Hematopoietic multipotent progenitor cell treated with erythropoietin and hydrocortisone succinate and interleukin-3 and kit ligand, for 15 days (in vitro differentiated cells): ENCODE measurements around the gene ITPR2.
"Not testable (repeated sequence)": the region's sequence is repeated elsewhere in the genome, so short reads cannot be mapped to it uniquely, and the experiment has no call there.

ENCODE experiments used
- DNase-seq: peaks from one replicate; pipeline ENCODE4 v3.0.0-alpha.2; 2015; ENCODE audit warnings: low spot score

ITPR2 gene

GRCh38 chr12:26557326-26557725 is 275.7 kb downstream of the ITPR2 start:
- no peak for DNase-seq

- DNase-seq: no peak
Measured at GRCh38 chr12:26556916-26557315, 276.1 kb downstream of the ITPR2 start.

GRCh38 chr12:26555139-26555538 is 277.9 kb downstream of the ITPR2 start:
- no peak for DNase-seq

- DNase-seq: no peak
Measured at GRCh38 chr12:26554332-26554731, 278.7 kb downstream of the ITPR2 start.

GRCh38 chr12:26551385-26551784 is 281.6 kb downstream of the ITPR2 start:
- no peak for DNase-seq

GRCh38 chr12:26548227-26548626 is 284.8 kb downstream of the ITPR2 start:
- no peak for DNase-seq

- DNase-seq: no peak
Measured at GRCh38 chr12:26546535-26547314, 286.3 kb downstream of the ITPR2 start.

- no peak for DNase-seq
Measured at GRCh38 chr12:26539131-26539530, 293.9 kb downstream of the ITPR2 start.

GRCh38 chr12:26537651-26538050 is 295.3 kb downstream of the ITPR2 start:
- DNase-seq: no peak

GRCh38 chr12:26537126-26537525 is 295.9 kb downstream of the ITPR2 start:
- no peak for DNase-seq

GRCh38 chr12:26535826-26536225 is 297.2 kb downstream of the ITPR2 start:
- DNase-seq: no peak

- DNase-seq: no peak
Measured at GRCh38 chr12:26534071-26534470, 298.9 kb downstream of the ITPR2 start.

GRCh38 chr12:26533211-26533610 is 299.8 kb downstream of the ITPR2 start:
- no peak for DNase-seq

- DNase-seq: no peak
Measured at GRCh38 chr12:26530461-26530860, 302.5 kb downstream of the ITPR2 start.

GRCh38 chr12:26528943-26529342 is 304.1 kb downstream of the ITPR2 start:
- no peak for DNase-seq

- DNase-seq: no peak
Measured at GRCh38 chr12:26527682-26528081, 305.3 kb downstream of the ITPR2 start.

- DNase-seq: no peak
Measured at GRCh38 chr12:26524862-26525465, 308.0 kb downstream of the ITPR2 start.

GRCh38 chr12:26523708-26524150 is 309.3 kb downstream of the ITPR2 start:
- no peak for DNase-seq

- DNase-seq: no peak
Measured at GRCh38 chr12:26520869-26521268, 312.1 kb downstream of the ITPR2 start.

- no peak for DNase-seq
Measured at GRCh38 chr12:26520109-26520508, 312.9 kb downstream of the ITPR2 start.

GRCh38 chr12:26519462-26519861 is 313.5 kb downstream of the ITPR2 start:
- DNase-seq: no peak

- DNase-seq: not testable (repeated sequence)
Measured at GRCh38 chr12:26517320-26517719, 315.7 kb downstream of the ITPR2 start.

- DNase-seq: no peak
Measured at GRCh38 chr12:26514364-26514763, 318.6 kb downstream of the ITPR2 start.
